Ishikawa (cell line): ENCODE results near the gene DMBT1.

ENCODE experiments used
- CEBPB ChIP-seq: IDR thresholded peaks from 2 replicates; pipeline ENCODE4 v1.6.1; 2012
- CREB1 ChIP-seq: IDR thresholded peaks from 2 replicates; pipeline ENCODE4 v1.6.1; 2012; ENCODE audit warnings: low read depth
- EGR1 ChIP-seq: IDR thresholded peaks from 2 replicates; pipeline ENCODE4 v1.6.1; 2012
- EP300 ChIP-seq: IDR thresholded peaks from 2 replicates; pipeline ENCODE4 v1.6.1; 2012; ENCODE audit warnings: borderline replicate concordance
- FOXM1 ChIP-seq: IDR thresholded peaks from 2 replicates; pipeline ENCODE4 v1.6.1; 2012; ENCODE audit warnings: low read depth, borderline replicate concordance
- MAX ChIP-seq: IDR thresholded peaks from 2 replicates; pipeline ENCODE4 v1.6.1; 2012
- NFIC ChIP-seq: IDR thresholded peaks from 2 replicates; pipeline ENCODE4 v1.6.1; 2012
- RAD21 ChIP-seq: IDR thresholded peaks from 2 replicates; pipeline ENCODE4 v1.6.1; 2012; ENCODE audit warnings: low read depth
- TAF1 ChIP-seq: IDR thresholded peaks from 2 replicates; pipeline ENCODE4 v1.6.1; 2012; ENCODE audit warnings: low read depth, mild to moderate bottlenecking
- TCF12 ChIP-seq: IDR thresholded peaks from 2 replicates; pipeline ENCODE4 v1.6.1; 2012; ENCODE audit warnings: low read depth
- TEAD4 ChIP-seq: IDR thresholded peaks from 2 replicates; pipeline ENCODE4 v1.6.1; 2012
- YY1 ChIP-seq: IDR thresholded peaks from 2 replicates; pipeline ENCODE4 v1.6.1; 2012; ENCODE audit warnings: low read depth
- ZBTB7A ChIP-seq: IDR thresholded peaks from 2 replicates; pipeline ENCODE4 v1.6.1; 2012; ENCODE audit warnings: low read depth
- TF ChIP-seq, protein P1 (sequence below): IDR thresholded peaks from 2 replicates; pipeline ENCODE4 v1.6.1; 2012; ENCODE audit warnings: low read depth, mild to moderate bottlenecking
- TF ChIP-seq, protein P2 (sequence below): IDR thresholded peaks from 2 replicates; pipeline ENCODE4 v1.6.1; 2012

Gene DMBT1

GRCh38 chr10:122550983-122551382 lies 9.6 kb upstream of the DMBT1 start:
- TF ChIP-seq RAD21 (no peak), NFIC (no peak), EGR1 (no peak), TCF12 (no peak), EP300 (no peak), FOXM1 (no peak), CREB1 (no peak), CEBPB (no peak), TEAD4 (no peak), ZBTB7A (no peak), YY1 (no peak)
- TF ChIP-seq, protein P1, sequence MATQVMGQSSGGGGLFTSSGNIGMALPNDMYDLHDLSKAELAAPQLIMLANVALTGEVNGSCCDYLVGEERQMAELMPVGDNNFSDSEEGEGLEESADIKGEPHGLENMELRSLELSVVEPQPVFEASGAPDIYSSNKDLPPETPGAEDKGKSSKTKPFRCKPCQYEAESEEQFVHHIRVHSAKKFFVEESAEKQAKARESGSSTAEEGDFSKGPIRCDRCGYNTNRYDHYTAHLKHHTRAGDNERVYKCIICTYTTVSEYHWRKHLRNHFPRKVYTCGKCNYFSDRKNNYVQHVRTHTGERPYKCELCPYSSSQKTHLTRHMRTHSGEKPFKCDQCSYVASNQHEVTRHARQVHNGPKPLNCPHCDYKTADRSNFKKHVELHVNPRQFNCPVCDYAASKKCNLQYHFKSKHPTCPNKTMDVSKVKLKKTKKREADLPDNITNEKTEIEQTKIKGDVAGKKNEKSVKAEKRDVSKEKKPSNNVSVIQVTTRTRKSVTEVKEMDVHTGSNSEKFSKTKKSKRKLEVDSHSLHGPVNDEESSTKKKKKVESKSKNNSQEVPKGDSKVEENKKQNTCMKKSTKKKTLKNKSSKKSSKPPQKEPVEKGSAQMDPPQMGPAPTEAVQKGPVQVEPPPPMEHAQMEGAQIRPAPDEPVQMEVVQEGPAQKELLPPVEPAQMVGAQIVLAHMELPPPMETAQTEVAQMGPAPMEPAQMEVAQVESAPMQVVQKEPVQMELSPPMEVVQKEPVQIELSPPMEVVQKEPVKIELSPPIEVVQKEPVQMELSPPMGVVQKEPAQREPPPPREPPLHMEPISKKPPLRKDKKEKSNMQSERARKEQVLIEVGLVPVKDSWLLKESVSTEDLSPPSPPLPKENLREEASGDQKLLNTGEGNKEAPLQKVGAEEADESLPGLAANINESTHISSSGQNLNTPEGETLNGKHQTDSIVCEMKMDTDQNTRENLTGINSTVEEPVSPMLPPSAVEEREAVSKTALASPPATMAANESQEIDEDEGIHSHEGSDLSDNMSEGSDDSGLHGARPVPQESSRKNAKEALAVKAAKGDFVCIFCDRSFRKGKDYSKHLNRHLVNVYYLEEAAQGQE, result no peak

GRCh38 chr10:122551450-122551849 lies 9.1 kb upstream of the DMBT1 start:
- TF ChIP-seq RAD21 (0 out of 2 replicates have a peak, but pooled peaks have one; percentile 12), TEAD4 (no peak)

- TF ChIP-seq MAX (no peak), FOXM1 (no peak)
These were observed 7.2 kb upstream of the DMBT1 start for GRCh38 chr10:122553341-122553740.

DNA sequence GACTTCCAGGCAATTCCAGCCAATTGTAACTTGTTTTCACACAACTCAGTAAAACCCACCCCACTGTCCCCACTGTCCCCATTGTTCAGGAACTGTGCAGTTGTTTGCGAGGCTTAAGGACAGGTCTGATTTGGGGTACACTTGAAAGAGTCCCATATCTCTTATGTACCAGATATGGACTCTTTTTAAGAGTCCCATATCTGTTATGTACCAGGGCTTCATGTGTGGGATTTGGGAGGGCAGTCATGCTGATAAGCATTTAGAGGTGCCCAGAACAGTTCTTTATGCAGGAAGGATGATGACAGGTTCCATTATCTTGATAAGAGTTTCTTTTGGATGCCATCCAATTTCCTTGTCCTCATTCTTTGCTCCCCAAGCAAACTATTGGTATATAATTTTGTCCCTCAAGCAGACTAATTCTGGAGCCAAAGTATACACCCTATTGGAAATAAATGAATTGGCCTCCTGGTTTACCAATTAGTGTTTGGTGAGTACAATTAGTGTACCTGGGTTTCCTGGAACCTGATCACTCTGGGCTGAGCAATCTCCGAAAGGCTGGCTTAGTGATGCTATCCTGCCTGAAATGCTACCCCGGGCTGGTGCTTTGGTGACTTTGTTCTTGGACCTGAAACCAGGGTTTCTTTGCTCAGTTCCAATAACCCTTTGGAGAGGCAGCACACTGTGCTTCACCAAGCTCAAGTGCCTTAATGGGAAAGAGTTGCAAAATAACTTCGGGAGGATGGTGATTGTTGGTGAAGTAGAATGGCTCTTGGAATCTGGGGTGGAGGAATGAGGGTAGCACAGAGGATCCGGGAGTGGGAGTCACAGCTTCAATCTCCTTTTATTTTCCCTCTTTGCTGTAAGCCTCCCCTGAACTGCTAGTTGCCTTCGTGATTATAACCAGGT lies 6.2 kb upstream of the DMBT1 start:
- TF ChIP-seq TEAD4 (no peak), TCF12 (no peak), RAD21 (no peak), EGR1 (no peak), CEBPB (no peak), NFIC (no peak), MAX (no peak), ZBTB7A (no peak), TAF1 (no peak), CREB1 (no peak), YY1 (no peak), EP300 (no peak), FOXM1 (no peak)
- TF ChIP-seq, protein P1, result no peak
- TF ChIP-seq, protein P2, sequence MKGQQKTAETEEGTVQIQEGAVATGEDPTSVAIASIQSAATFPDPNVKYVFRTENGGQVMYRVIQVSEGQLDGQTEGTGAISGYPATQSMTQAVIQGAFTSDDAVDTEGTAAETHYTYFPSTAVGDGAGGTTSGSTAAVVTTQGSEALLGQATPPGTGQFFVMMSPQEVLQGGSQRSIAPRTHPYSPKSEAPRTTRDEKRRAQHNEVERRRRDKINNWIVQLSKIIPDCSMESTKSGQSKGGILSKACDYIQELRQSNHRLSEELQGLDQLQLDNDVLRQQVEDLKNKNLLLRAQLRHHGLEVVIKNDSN, result no peak

GRCh38 chr10:122555442-122555841 lies 5.1 kb upstream of the DMBT1 start:
- TF ChIP-seq TAF1 (no peak), TCF12 (no peak), ZBTB7A (no peak), EP300 (no peak), TEAD4 (no peak), EGR1 (no peak), YY1 (no peak), FOXM1 (no peak), NFIC (no peak), MAX (no peak), CEBPB (no peak), CREB1 (no peak), RAD21 (no peak)
- TF ChIP-seq, protein P2, result no peak
- TF ChIP-seq, protein P1, result no peak
